Omental fat pad (tissue), 4 donors: ENCODE measurements around the gene GRIN1. TPM values are rescaled to one million over a fixed set of nuclear protein-coding genes. Genes with fewer than 3 reads are reported as not detected.

Experiments
- ATAC-seq: fragments of 150-250 bp; one replicate; pipeline ENCODE4 v1.9.1; 2016; ENCODE audit warnings: mild to moderate bottlenecking, moderate library complexity; ENCODE audit not compliant: low FRiP score
- DNase-seq: peaks from one replicate; pipeline ENCODE4 v3.0.0-alpha.2; 2019; ENCODE audit warnings: low spot score
- total RNA-seq, 4 donors: library from RNA; depleted of rRNA; stranded (reverse); fragments of >200 nt; gene quantifications; one replicate each; pipeline ENCODE4 v1.1.0, GENCODE V29; 2016
- TF ChIP-seq, protein P1 (sequence below), 3 donors: fragments of 450-650 bp; IDR thresholded peaks; one replicate each; pipeline ENCODE4 v1.5.1; 2016 to 2017; ENCODE audit warnings: antibody characterized with exemption in 3 of 3, mild to moderate bottlenecking in 3 of 3, moderate library complexity in 2 of 3

Gene GRIN1
- total RNA-seq, 4 donors from 2014 or later, result not detected

GRCh38 chr9:137169896-137170358 lies 31.0 kb downstream of the GRIN1 start, which contains the start of gene LRRC26:
Gene LRRC26, minus strand, starts transcription at chr9:137170051. Its CDS starts 108 bp downstream, at chr9:137169943.
- ATAC-seq, result no peak

DNA sequence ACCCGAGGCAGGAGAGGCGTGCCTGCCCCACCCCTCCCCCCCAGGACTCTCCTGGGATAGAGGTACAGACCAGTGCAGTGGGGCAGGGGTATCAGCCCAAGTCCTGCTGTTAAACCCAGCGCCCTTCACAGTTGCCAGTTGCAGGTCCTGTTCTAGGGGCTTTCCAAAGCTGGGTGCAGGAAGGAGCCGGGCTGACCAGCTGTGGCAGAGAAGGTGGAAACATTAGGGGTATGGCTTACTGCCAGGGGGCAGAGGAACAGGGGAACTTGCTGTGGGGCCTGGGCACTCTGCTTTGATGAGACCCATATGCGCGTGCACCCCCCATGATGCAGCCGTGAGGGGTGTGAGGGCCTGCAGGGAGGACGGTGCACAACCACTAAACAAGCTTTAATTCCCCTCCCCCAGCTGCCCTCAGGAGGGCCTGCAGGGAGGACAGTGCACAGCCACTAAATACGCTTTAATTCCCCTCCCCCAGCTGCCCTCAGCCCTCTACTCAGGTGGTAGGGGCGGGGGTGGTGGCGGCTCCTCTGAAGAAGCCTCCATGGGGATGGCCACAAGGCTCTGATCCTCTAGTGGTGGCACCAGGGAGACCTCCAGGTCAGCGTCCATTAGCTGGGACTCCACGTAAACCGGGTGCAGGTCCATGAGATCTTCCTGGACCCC lies 31.7 kb downstream of the GRIN1 start:
- TF ChIP-seq, protein P1, sequence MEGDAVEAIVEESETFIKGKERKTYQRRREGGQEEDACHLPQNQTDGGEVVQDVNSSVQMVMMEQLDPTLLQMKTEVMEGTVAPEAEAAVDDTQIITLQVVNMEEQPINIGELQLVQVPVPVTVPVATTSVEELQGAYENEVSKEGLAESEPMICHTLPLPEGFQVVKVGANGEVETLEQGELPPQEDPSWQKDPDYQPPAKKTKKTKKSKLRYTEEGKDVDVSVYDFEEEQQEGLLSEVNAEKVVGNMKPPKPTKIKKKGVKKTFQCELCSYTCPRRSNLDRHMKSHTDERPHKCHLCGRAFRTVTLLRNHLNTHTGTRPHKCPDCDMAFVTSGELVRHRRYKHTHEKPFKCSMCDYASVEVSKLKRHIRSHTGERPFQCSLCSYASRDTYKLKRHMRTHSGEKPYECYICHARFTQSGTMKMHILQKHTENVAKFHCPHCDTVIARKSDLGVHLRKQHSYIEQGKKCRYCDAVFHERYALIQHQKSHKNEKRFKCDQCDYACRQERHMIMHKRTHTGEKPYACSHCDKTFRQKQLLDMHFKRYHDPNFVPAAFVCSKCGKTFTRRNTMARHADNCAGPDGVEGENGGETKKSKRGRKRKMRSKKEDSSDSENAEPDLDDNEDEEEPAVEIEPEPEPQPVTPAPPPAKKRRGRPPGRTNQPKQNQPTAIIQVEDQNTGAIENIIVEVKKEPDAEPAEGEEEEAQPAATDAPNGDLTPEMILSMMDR (IDR thresholded peaks at IDR 0.05), result no peak
- ATAC-seq (no peak), DNase-seq (no peak)

More at GRCh38 chr9:137169896-137170358, 31.0 kb downstream of the GRIN1 start, which contains the start of gene LRRC26:
- no peak for DNase-seq
- TF ChIP-seq, protein P1 (IDR thresholded peaks at IDR 0.05), result no peak

DNA sequence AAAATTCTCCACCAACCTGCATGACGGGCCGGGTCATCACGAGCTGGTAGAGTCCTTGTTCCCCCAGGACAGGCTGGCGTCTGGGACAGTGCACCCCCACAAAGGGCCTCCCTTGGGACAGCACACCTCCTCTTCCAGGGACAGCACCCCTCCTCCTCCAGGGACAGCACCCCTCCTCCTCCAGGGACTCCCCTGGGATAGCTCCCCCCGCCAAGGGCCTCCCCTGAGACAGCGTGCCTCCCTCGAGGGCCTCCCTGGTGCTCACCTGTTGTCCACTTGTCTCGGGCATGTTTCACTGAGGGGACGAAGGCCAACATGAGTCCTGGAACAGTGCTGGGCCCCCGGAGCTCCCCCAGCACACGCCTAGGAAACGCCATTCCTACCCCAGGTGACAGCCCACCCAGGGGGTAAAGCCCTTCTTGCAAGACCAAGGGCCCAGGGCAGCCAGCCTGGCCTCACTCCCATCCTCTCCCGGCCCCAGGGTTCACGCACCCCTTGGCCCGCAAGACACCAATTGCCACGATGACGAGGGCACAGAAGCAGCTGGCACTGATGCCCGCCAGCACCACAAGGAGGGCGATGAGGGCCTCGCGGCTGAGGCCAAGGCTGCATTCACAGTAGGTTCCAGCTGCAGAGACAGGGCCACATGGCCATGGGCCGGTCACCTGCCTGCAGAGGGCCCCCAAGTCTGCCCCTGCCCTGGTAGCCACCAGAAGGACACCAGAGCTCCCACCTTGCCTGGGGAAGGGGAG lies 32.4 kb downstream of the GRIN1 start:
- TF ChIP-seq, protein P1 (IDR thresholded peaks at IDR 0.05), result no peak
- ATAC-seq, result no peak
- DNase-seq, result no peak

GRCh38 chr9:137172901-137173795 lies 34.2 kb downstream of the GRIN1 start:
- TF ChIP-seq, protein P1 (IDR thresholded peaks at IDR 0.05), result no peak
- DNase-seq (no peak), ATAC-seq (no peak)

- ATAC-seq, result no peak
- TF ChIP-seq, protein P1 (IDR thresholded peaks at IDR 0.05), result no peak
- no peak for DNase-seq
Measured at GRCh38 chr9:137173796-137174664, 35.1 kb downstream of the GRIN1 start.
